Measurements from ENCODE around the gene AKAP13.

Gene AKAP13

DNA sequence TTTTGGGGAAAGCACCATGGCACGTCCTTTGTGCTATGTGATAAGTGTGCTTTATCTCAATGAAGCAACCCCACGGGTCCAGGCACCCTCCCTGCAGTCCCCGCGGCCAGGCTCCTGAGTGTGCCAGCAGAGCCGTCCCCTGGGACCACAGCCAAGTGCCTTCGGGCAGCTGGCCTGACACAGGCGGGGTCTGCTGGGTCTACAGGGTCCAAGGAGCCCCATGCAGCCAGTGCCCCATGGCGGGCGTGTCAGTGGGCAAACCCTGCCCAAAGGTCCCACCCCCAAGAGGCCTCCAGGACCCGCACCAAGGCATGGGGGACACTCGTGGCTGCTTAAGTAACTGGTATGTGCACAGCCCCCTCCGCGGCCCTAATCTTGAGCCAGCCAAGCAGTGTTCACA lies 379.0 kb downstream of the AKAP13 start:
- Histone ChIP-seq H3K9me3 (ENCODE audit: control insufficient read depth, low read length) (no peaks in the 10 kb centered on the region), H3K79me2 (no peaks in the 10 kb centered on the region)

GRCh38 chr15:85760049-85760448 lies 379.6 kb downstream of the AKAP13 start:
- Histone ChIP-seq H3K9ac (no peak overlapping the region), H3K79me2 (no peaks in the 10 kb centered on the region), H3K4me1 (no peaks in the 10 kb centered on the region), H3K36me3 (ENCODE audit: control insufficient read depth, insufficient read depth, low read length) (no peaks in the 10 kb centered on the region), H3K4me2 (ENCODE audit: low read length) (no peak overlapping the region), H3K9me3 (ENCODE audit: control insufficient read depth, low read length) (no peaks in the 10 kb centered on the region), H3K27ac (no peak overlapping the region), H3K27me3 (ENCODE audit: control insufficient read depth, insufficient read depth, low read length) (no peaks in the 10 kb centered on the region), H2AFZ (no peak overlapping the region), H3K4me3 (ENCODE audit: low read depth, low read length) (no peak overlapping the region)
- TF ChIP-seq CTCF (IDR thresholded peaks at IDR 0.05) = no peak

More for the DNA sequence above, 379.0 kb downstream of the AKAP13 start:
- H3K9ac ChIP-seq = no peak overlapping the region
- no peaks in the 10 kb centered on the region for H3K36me3 ChIP-seq (ENCODE audit: control insufficient read depth, insufficient read depth, low read length)
- H3K4me1 ChIP-seq = no peaks in the 10 kb centered on the region
- no peak overlapping the region for H3K27ac ChIP-seq
- H3K4me3 ChIP-seq (ENCODE audit: low read depth, low read length) = no peak overlapping the region
- H3K27me3 ChIP-seq (ENCODE audit: control insufficient read depth, insufficient read depth, low read length) = no peaks in the 10 kb centered on the region
- no peak overlapping the region for H2AFZ ChIP-seq
- H3K4me2 ChIP-seq (ENCODE audit: low read length) = no peak overlapping the region
- TF ChIP-seq CTCF (IDR thresholded peaks at IDR 0.05) = no peak

DNA sequence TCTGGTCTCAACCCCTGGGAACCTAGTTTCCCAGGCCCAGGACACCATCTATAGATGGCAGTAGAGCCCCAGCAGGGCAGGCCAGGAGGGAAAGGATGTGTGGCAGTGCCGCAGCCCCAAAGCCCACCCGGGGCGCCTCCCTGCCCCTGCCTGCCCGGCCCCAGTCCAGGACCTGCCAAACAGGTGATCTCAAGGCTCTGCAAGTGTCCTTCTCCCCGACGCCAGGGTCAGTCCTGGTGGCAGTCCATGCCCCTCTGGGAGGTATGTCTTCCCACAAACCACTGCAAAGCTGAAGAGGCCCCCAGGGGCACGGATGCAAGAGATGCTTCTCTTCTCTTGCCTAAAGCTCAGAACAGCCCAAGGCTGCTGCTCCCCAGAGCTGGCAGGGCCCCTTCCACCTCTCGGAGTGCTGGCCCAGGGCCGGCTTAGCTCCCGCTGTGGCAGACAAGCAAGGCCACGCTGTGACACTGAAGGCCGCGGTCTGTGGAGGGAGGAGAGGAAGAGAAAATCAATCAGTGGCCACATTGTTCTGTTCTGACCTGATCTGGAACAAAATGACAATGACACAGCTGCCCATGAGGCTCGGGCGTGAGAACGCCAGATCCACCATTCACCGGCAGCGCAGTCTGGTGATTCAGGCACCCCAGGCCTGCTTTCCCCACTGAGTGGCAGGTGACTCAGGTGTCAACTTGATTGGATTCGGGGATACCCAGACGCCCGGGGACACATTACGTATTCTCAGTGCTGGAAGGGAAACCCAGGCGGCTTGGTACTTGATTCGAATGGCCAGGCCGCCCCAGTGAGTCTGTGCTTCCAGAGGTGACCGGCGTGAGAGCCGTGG lies 380.3 kb downstream of the AKAP13 start:
- no peaks in the 10 kb centered on the region for H3K79me2 ChIP-seq
- no peak overlapping the region for H2AFZ ChIP-seq
- H3K27me3 ChIP-seq (ENCODE audit: control insufficient read depth, insufficient read depth, low read length) = no peaks in the 10 kb centered on the region
- H3K4me1 ChIP-seq = no peaks in the 10 kb centered on the region
- TF ChIP-seq CTCF (IDR thresholded peaks at IDR 0.05) = no peak
- no peak overlapping the region for H3K4me2 ChIP-seq (ENCODE audit: low read length)
- no peak overlapping the region for H3K4me3 ChIP-seq (ENCODE audit: low read depth, low read length)
- no peaks in the 10 kb centered on the region for H3K36me3 ChIP-seq (ENCODE audit: control insufficient read depth, insufficient read depth, low read length)
- no peak overlapping the region for H3K9ac ChIP-seq
- no peak overlapping the region for H3K27ac ChIP-seq
- no peaks in the 10 kb centered on the region for H3K9me3 ChIP-seq (ENCODE audit: control insufficient read depth, low read length)

DNA sequence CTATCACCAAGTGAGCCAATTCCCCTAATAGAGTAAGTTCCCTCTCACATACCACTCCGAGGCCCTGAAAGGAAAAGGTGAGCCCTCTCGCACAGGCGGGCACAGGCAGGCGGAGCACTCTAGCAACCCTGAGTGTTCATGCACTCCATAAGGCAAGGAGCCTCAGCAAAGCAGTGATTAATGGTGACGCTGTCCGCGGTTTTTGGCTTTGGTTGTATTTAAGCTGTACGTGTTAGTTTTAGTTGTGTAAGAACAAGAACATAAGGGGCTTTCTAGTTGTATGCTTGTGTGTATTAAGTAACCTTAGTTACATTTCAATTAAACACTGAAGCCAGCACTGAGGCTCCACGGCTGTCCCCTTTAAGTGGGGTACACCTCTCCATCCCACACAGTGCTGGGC lies 381.2 kb downstream of the AKAP13 start:
- no peaks in the 10 kb centered on the region for H3K79me2 ChIP-seq
- no peak overlapping the region for H3K9ac ChIP-seq
- no peak overlapping the region for H3K4me2 ChIP-seq (ENCODE audit: low read length)
- H3K4me3 ChIP-seq (ENCODE audit: low read depth, low read length) = no peak overlapping the region
- H3K9me3 ChIP-seq (ENCODE audit: control insufficient read depth, low read length) = no peaks in the 10 kb centered on the region
- H3K27me3 ChIP-seq (ENCODE audit: control insufficient read depth, insufficient read depth, low read length) = no peaks in the 10 kb centered on the region
- no peaks in the 10 kb centered on the region for H3K36me3 ChIP-seq (ENCODE audit: control insufficient read depth, insufficient read depth, low read length)
- H3K4me1 ChIP-seq = no peaks in the 10 kb centered on the region
- H3K27ac ChIP-seq = no peak overlapping the region
- no peak for TF ChIP-seq CTCF (IDR thresholded peaks at IDR 0.05)
- H2AFZ ChIP-seq = no peak overlapping the region

Measured in parathyroid adenoma (tissue), 2 donors.